Loucy (cell line): ENCODE data around the gene SH3RF3.

Source experiments
- CTCF ChIP-seq: fragments of 200-600 bp; sonication (generic); conservative IDR thresholded peaks from 2 replicates; pipeline ENCODE4 v1.5.1; 2014; ENCODE audit warnings: mild to moderate bottlenecking, antibody characterized with exemption, low read length
- EZH2phosphoT487 ChIP-seq: fragments of 200-600 bp; IDR thresholded peaks from 2 replicates; pipeline ENCODE4 v1.6.1; 2018; ENCODE audit warnings: antibody characterized with exemption, mild to moderate bottlenecking, moderate library complexity, borderline replicate concordance

DNA sequence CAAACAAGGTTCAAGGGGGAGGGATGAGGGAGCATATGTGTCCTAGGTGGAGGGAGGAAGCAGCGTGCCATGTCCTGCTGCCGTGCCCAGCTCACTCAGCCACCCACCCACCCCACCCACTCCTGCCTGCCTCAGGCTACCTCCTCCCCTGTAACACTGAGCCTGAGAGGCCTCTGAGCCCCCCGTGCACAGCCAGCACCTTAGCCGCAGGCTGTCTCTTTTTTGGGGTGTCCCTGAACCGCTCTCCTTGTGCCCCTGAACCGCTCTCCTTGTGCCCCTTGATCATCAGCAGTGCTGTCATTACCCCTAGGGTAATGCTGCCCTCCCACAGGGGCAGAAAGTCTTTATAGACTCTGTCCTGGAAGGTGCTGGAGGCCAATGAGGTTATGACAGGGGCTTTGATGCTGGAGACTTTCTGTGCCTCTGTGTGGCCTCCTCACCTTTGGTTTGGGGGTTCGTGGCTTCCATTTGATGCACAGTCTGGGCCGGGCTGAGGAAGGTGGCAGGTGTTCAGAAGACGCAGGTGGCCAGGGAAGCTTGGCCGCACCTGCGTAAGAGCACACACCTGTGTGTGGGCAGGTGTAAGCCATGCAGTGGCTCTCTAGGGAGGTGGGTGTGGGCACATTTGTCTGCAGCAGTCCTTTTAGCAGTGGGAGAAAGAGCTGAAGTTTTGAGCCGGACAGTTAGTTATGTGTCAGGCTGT is 344.8 kb downstream of the SH3RF3 start:
- no peak for TF ChIP-seq CTCF
- no peak for TF ChIP-seq EZH2phosphoT487
